ENCODE measurements around the gene BLID. TPM values are rescaled to one million over a fixed set of nuclear protein-coding genes. Genes with fewer than 3 reads are reported as not detected.
A peak's percentile ranks its signal among the peaks of the same experiment; 100 is the strongest.

The BLID gene
- total and polyA plus RNA-seq, 2 of the 4 experiments (the other 2 are of a cell fraction), result 0.24 to 30.8 TPM

GRCh38 chr11:122158171-122158570 lies 42.2 kb upstream of the BLID start:
- Histone ChIP-seq H3K4me2 (ENCODE audit: low read depth, low read length) (peak overlapping the region; percentile 60), H2AK9ac (replicated peaks; ENCODE audit: low read depth, low read length, poor library complexity) (no peak overlapping the region), H2AFZ (replicated peaks; ENCODE audit: low read length, poor library complexity) (no peak overlapping the region), H3K56ac (ENCODE audit: extremely low read depth, insufficient read depth, low read length) (peak overlapping the region; percentile 85; the same call in 1 of the 2 replicates), H4K8ac (ENCODE audit: low read depth in 2 of 2, low read length in 2 of 2) (peak overlapping the region; percentile 17 to 78), H2BK5ac (ENCODE audit: low read depth, low read length, poor library complexity, severe bottlenecking) (peak overlapping the region; percentile 97), H2BK120ac (ENCODE audit: low read depth, low read length) (peak overlapping the region; percentile 90; the same call in 1 of the 2 replicates), H3K4me1 (ENCODE audit: control insufficient read depth, insufficient read depth, low read length) (peaks cover 44% of the 10 kb centered on the region), H3K36me3 (ENCODE audit: control insufficient read depth, insufficient read depth, low read length) (peaks cover 42% of the 10 kb centered on the region), H4K91ac (ENCODE audit: insufficient read depth, low read depth, low read length) (peak overlapping the region; percentile 69; the same call in 1 of the 2 replicates), H3K9me1 (ENCODE audit: insufficient read depth, low read length) (peaks cover 10% of the 10 kb centered on the region), H2BK15ac (ENCODE audit: low read depth, low read length) (0 out of 3 replicates have a peak overlapping the region, but pooled peaks have one; percentile 34), H4K20me1 (ENCODE audit: insufficient read depth, low read length) (peaks cover 78% of the 10 kb centered on the region), H2BK20ac (ENCODE audit: low read depth, low read length) (peak overlapping the region; percentile 67), H2AK5ac (ENCODE audit: low read depth, low read length) (0 out of 2 replicates have a peak overlapping the region, but pooled peaks have one; percentile 20), H3K18ac (ENCODE audit: low read depth, low read length) (peak overlapping the region; percentile 38), H3K9me3 (ENCODE audit: control insufficient read depth, insufficient read depth, low read length) (no peaks in the 10 kb centered on the region), H3K14ac (replicated peaks; ENCODE audit: low read depth, low read length) (peak overlapping the region; percentile 50), H3K4ac (ENCODE audit: low read depth, low read length) (peak overlapping the region; percentile 95), H3K27ac (ENCODE audit: insufficient read depth, low read length) (peak overlapping the region; percentile 82), H3K79me1 (ENCODE audit: low read depth in 1 of 2, low read length in 2 of 2) (peaks cover 0 to 17% of the 10 kb centered on the region in 2 experiments; a peak in 3 of 4 replicates), H3K4me3 (ENCODE audit: insufficient read depth, low read depth, low read length) (no peak overlapping the region; the same call in 1 of the 2 replicates), H3K27me3 (ENCODE audit: control insufficient read depth, insufficient read depth, low read length) (no peaks in the 10 kb centered on the region), H3K9ac (ENCODE audit: low read depth, low read length) (peak overlapping the region; percentile 61), H4K5ac (ENCODE audit: low read depth, low read length) (peak overlapping the region; percentile 94), H3K23ac (ENCODE audit: low read depth, low read length) (peak overlapping the region; percentile 93)
- DNase-seq (no peak), ATAC-seq (ENCODE audit: low read depth) (no peak)
- ChIA-PET CTCF (no interaction called here), POLR2A (ENCODE audit: unreplicated experiment) (no interaction called here)
- in situ Hi-C loops (cut with MboI; ENCODE audit: low sequenced_read_pairs), result no loop called here
- WGBS, 2 experiments (ENCODE audit: extremely low coverage in 2 of 2, insufficient read length in 1 of 2), result no CpG with 5 or more reads among the region's 4 CpGs
- TF ChIP-seq BHLHE40 (IDR thresholded peaks at IDR 0.05; ENCODE audit: low read depth, low read length) (no peak), ELK1 (IDR thresholded peaks at IDR 0.05; ENCODE audit: borderline replicate concordance, low read depth, low read length) (no peak), CEBPB (IDR thresholded peaks at IDR 0.05; ENCODE audit: low read depth, low read length) (no peak), MAFK (IDR thresholded peaks at IDR 0.05; ENCODE audit: low read depth, low read length) (no peak)
- BruUV-seq (replicated peaks), result no TSS peak
- dilution Hi-C loops (cut with HindIII; ENCODE audit: low sequenced_read_pairs, unreplicated experiment), result no loop called here
- intact Hi-C loops (cut with micrococcal nuclease), result no loop called here
